Activated CD4-positive, alpha-beta T cell treated with anti-CD3 and anti-CD28 coated beads for 24 hours (primary cell): Measurements from ENCODE around the gene ZNF775.
A peak's percentile ranks its signal among the peaks of the same experiment; 100 is the strongest.

ENCODE experiments used
- DNase-seq, 2 donors: peaks; one replicate each; pipeline ENCODE4 v3.0.0-alpha.2; 2020; ENCODE audit warnings: low read depth in 2 of 2

Gene ZNF775

DNA sequence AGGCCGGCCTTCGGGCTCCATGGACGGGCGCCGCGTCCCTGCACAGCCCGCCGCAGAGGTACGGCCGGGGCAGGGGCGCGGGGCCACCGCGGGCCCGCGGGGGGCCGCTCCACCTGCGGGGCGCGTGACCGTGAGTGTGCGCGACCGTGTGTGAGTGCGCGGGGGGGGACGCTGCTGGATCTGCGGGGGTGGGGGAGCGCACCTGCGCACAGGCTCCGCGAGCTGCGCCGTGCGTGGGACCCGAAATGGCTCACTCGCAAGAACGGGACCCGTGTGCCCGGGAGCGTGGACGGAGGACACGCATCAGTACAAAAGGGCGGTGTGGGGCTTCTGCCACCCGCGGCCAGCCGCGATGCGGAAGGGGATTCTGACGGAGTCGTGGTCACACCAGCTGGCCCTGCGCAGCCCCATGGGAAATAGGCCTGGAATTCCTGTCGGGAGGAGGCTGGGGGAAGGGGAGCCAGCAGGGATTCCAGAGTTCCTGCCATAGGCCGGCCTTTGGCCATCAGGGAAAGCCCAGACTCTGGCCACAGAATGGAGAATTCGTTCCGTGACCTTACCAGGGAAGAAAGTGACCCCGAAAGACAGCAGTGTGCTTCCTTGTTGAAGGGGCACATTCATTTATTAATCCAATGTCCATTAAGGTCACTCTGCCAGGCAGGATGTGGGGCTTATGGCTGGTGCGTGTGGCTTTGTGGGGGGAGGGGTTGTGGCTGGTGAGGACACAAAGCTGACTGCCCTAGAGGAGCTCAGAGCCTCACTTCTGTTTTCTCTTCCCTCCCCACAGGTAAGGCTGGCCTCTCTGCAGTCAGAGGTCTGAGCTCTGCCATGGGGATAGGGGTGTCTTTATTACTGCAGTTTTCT, 10.0 kb upstream of the ZNF775 start:
- DNase-seq: peak; percentile 39 to 40

DNA sequence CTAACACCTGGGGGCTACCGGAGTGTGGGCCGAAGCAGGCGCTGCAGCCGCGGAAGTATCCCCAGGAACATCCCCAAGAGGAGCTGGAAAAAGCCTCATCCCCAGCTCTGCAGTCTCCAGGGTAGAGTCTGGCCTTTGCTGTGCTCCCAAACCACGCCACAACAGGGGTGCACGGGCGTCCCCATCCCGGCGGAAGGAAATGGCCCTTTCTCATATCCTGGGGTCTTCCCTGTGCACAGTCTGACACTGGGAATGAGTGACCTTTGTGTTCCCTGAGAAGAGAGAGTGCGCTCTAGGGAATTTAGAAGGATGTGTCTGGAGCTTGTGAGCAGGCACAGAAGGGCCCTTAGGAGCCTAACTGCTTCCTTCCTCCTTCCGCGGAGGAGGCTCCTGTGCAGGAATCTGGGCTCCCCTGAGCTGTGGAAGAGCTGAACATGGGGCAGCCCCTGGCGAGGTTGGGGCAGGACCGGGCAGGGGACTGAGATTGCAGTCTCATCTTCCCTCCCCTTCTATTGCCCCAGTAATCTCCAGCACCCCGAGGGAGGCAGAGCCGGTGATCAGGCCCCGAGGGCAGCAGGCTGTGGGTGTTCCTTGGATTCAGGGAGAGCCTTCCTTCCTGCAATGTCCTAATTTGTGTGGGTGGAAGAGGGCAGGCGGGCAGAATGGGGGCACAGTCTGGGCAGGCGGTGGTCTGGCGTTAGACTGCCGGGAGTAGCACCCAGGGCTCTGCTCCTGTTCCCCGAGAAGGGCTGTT, 9.2 kb upstream of the ZNF775 start:
- no peak for DNase-seq

GRCh38 chr7:150370612-150371071, 8.5 kb upstream of the ZNF775 start:
- no peak for DNase-seq

DNA sequence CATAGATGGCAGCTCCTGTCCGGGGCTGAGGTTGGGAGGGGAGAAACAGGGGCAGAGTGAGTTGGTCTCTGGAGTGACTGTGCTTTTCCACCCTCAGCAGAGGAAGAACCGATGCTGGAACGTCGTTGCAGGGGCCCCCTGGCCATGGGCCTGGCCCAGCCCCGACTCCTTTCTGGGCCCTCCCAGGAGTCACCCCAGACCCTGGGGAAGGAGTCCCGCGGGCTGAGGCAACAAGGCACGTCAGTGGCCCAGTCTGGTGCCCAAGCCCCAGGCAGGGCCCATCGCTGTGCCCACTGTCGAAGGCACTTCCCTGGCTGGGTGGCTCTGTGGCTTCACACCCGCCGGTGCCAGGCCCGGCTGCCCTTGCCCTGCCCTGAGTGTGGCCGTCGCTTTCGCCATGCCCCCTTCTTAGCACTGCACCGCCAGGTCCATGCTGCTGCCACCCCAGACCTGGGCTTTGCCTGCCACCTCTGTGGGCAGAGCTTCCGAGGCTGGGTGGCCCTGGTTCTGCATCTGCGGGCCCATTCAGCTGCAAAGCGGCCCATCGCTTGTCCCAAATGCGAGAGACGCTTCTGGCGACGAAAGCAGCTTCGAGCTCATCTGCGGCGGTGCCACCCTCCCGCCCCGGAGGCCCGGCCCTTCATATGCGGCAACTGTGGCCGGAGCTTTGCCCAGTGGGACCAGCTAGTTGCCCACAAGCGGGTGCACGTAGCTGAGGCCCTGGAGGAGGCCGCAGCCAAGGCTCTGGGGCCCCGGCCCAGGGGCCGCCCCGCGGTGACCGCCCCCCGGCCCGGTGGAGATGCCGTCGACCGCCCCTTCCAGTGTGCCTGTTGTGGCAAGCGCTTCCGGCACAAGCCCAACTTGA, 7.8 kb upstream of the ZNF775 start:
- no peak for DNase-seq

- no peak for DNase-seq
Observed at GRCh38 chr7:150371996-150372270, 7.2 kb upstream of the ZNF775 start.

- no peak for DNase-seq
Observed at GRCh38 chr7:150372271-150373048, 6.7 kb upstream of the ZNF775 start.

- DNase-seq: no peak
Observed at GRCh38 chr7:150373049-150373801, 5.9 kb upstream of the ZNF775 start.

- no peak for DNase-seq
Observed at GRCh38 chr7:150374026-150374425, 5.1 kb upstream of the ZNF775 start.

GRCh38 chr7:150374472-150374871, 4.7 kb upstream of the ZNF775 start:
- DNase-seq: no peak

- peak in 1 of 2 donors; percentile 40 for DNase-seq
Observed at GRCh38 chr7:150375662-150376521, 3.2 kb upstream of the ZNF775 start.

DNA sequence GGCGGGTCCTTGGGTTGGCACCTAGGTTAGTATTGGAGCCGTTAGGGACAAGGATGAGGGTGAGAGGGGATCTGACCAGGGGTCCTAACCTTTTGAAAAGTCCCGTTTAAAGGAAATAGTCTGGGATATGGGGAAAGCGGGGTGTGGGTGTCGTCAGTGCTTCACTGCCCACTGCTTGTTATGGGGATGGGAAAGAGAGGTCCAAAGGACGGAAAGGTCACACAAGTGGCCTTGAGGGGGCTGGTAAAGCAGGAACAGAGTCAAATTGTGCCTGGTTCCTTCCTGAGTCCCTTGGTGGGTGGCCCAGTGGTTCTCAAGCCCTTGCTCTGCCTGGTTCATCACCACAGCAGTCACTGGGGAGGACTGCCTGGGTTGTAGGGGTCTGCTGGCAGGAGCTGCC, 2.6 kb upstream of the ZNF775 start:
- no peak for DNase-seq

DNA sequence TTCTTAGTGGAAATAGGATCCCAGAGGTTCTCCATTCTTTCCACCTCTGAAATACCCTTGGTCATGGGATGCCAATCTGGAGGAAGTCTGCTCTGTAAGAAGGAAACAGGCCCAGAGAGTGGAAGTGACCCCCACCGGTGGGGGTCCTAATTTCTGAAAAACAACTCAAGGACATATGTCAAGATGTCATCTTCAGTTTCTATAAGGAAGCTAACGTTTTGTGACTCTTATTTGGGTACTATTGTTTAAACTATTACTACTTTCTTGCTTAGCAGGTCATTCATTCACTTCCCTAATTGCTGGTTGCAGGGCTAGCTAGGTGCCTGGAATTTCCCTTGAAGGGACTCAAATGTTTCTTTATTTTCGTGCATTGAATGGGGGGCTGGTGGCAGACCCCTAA, 1.9 kb upstream of the ZNF775 start:
- DNase-seq: no peak

DNA sequence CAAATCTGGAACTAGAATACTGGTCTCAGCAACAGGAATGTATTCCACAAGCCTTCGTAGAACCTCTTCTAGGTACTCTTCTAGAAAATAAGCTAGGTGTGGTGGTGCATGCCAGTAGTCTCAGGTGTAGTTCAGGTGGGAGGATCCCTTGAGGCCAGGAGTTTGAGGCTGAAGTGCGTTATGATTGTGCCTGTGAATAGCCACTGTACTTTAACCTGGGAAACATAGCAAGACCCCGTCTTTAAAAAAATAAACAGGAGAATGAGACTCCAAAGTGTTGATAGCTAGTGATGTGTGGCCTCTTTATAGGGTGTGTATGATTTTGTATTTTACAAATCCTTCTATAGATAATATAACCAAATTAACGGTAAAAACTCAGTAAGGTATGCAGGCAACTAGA, 1.5 kb upstream of the ZNF775 start:
- no peak for DNase-seq

GRCh38 chr7:150378115-150378852, 846 bp upstream of the ZNF775 start:
- peak in 1 of 2 donors; percentile 12 for DNase-seq

- no peak for DNase-seq
Observed at GRCh38 chr7:150379441-150380379, 580 bp downstream of the ZNF775 start.

GRCh38 chr7:150380463-150380862, 1.3 kb downstream of the ZNF775 start:
- no peak for DNase-seq

GRCh38 chr7:150381096-150381495, 2.0 kb downstream of the ZNF775 start:
- no peak for DNase-seq

GRCh38 chr7:150381785-150382122, 2.6 kb downstream of the ZNF775 start:
- no peak for DNase-seq
